PC-9 (cell line): ENCODE measurements around the gene THADA.

ENCODE experiments used
- CTCF ChIP-seq: fragments of 200-600 bp; sonication (generic); conservative IDR thresholded peaks from 2 replicates; pipeline ENCODE4 v1.6.1; 2017; ENCODE audit warnings: mixed run types, antibody characterized with exemption, mild to moderate bottlenecking, moderate library complexity
- EZH2 ChIP-seq: fragments of 200-600 bp; sonication (generic); IDR thresholded peaks from 2 replicates; pipeline ENCODE4 v1.8.0; 2017; ENCODE audit warnings: antibody characterized with exemption, low read depth

- TF ChIP-seq EZH2 (no peak), CTCF (no peak)
These were observed 290.8 kb downstream of the THADA start for GRCh38 chr2:43305012-43305411.
